DOHH2 (cell line): ENCODE data around the gene STEAP3.
A peak's percentile ranks its signal among the peaks of the same experiment; 100 is the strongest.

Experiments
- H3F3A ChIP-seq: fragments of 200-600 bp; sonication (generic), shearing (Covaris generic); 2 replicates; pipeline ENCODE4 v1.6.0; 2016; ENCODE audit warnings: antibody characterized with exemption, mild to moderate bottlenecking; ENCODE audit not compliant: control insufficient read depth, insufficient read depth
- H3K27ac ChIP-seq: fragments of 200-600 bp; sonication (generic); 2 replicates; pipeline ENCODE4 v1.5.1; 2014; ENCODE audit warnings: low read depth, mild to moderate bottlenecking, low read length, moderate library complexity
- H3K27me3 ChIP-seq: fragments of 200-600 bp; sonication (generic); 2 replicates; pipeline ENCODE4 v1.6.1; 2014; ENCODE audit warnings: mild to moderate bottlenecking, low read length, mixed read lengths; ENCODE audit not compliant: control insufficient read depth
- H3K36me3 ChIP-seq: fragments of 200-600 bp; sonication (generic); 2 replicates; pipeline ENCODE4 v1.6.1; 2014; ENCODE audit warnings: mild to moderate bottlenecking, low read length, moderate library complexity, mixed read lengths; ENCODE audit not compliant: control insufficient read depth
- H3K4me1 ChIP-seq: fragments of 200-600 bp; sonication (generic); 2 replicates; pipeline ENCODE4 v1.6.1; 2014; ENCODE audit warnings: mild to moderate bottlenecking, low read length, mixed read lengths; ENCODE audit not compliant: control insufficient read depth
- H3K4me2 ChIP-seq: fragments of 200-600 bp; sonication (generic); 2 replicates; pipeline ENCODE4 v1.6.0; 2014; ENCODE audit warnings: mild to moderate bottlenecking, low read length, moderate library complexity
- H3K4me3 ChIP-seq: fragments of 200-600 bp; sonication (generic); 2 replicates; pipeline ENCODE4 v1.5.1; 2014; ENCODE audit warnings: mild to moderate bottlenecking, low read length, mixed read lengths
- H3K79me2 ChIP-seq: fragments of 200-600 bp; sonication (generic); 2 replicates; pipeline ENCODE4 v1.6.1; 2014; ENCODE audit warnings: mild to moderate bottlenecking, low read length, mixed read lengths; ENCODE audit not compliant: control insufficient read depth
- H3K9me2 ChIP-seq: fragments of 200-600 bp; sonication (generic); replicated peaks from 2 replicates; pipeline ENCODE4 v1.6.1; 2014; ENCODE audit warnings: mild to moderate bottlenecking, low read length, mixed read lengths; ENCODE audit not compliant: control insufficient read depth
- H3K9me3 ChIP-seq: fragments of 200-600 bp; sonication (generic); 2 replicates; pipeline ENCODE4 v1.6.1; 2014; ENCODE audit warnings: antibody characterized with exemption, low read length, mixed read lengths; ENCODE audit not compliant: control insufficient read depth, insufficient read depth
- H4K20me1 ChIP-seq: fragments of 200-600 bp; sonication (generic); 2 replicates; pipeline ENCODE4 v1.6.0; 2014; ENCODE audit warnings: low read depth, mild to moderate bottlenecking, antibody characterized with exemption, low read length, moderate library complexity; ENCODE audit not compliant: control insufficient read depth, insufficient read depth
- EZH2phosphoT487 ChIP-seq: fragments of 200-600 bp; sonication (generic); IDR thresholded peaks from 2 replicates; pipeline ENCODE4 v1.6.1; 2017; ENCODE audit warnings: borderline replicate concordance, mild to moderate bottlenecking, antibody characterized with exemption, low read length, moderate library complexity, mixed read lengths
- TF ChIP-seq, protein P1 (sequence below): fragments of 200-600 bp; sonication (generic); IDR thresholded peaks from one replicate; pipeline ENCODE4 v1.5.1; 2014; ENCODE audit warnings: antibody characterized with exemption, mild to moderate bottlenecking, low read depth, low read length; ENCODE audit not compliant: poor library complexity, severe bottlenecking

STEAP3 gene

DNA sequence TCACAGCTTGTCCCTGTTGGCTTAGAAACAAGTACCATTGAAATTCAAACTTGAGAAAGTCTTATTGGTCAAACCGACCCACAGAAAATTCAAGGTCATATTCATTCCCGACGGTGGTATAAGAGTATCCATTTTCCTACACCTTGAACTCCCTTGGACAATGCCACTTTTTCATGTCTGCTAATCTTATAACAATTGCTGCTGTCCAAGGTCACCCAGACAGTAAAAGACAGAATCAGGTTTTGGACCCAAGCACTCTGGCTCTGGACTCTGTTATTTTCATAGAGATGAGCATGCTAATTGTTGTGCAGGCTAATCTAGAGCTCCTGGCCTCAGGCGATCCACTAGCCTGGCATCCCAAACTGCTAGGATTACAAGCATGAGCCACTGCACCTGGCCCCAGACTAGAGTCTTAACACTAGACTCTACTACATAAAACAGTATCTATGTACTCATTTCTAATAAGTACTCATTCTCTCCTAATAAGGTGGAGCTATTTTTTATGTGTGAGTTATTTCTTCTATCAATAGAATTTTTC lies 85.2 kb downstream of the STEAP3 start:
- no peaks in the 10 kb centered on the region for H4K20me1 ChIP-seq
- H3K9me2 ChIP-seq, result no peaks in the 10 kb centered on the region
- H3F3A ChIP-seq, result peaks cover 29% of the 10 kb centered on the region
- no peak overlapping the region for H3K27ac ChIP-seq
- no peaks in the 10 kb centered on the region for H3K27me3 ChIP-seq
- H3K79me2 ChIP-seq, result peaks cover 25% of the 10 kb centered on the region
- H3K4me1 ChIP-seq, result peaks cover 91% of the 10 kb centered on the region
- no peaks in the 10 kb centered on the region for H3K9me3 ChIP-seq
- H3K4me2 ChIP-seq, result peak overlapping the region; percentile 42
- no peaks in the 10 kb centered on the region for H3K36me3 ChIP-seq
- H3K4me3 ChIP-seq, result no peak overlapping the region
- TF ChIP-seq, protein P1, sequence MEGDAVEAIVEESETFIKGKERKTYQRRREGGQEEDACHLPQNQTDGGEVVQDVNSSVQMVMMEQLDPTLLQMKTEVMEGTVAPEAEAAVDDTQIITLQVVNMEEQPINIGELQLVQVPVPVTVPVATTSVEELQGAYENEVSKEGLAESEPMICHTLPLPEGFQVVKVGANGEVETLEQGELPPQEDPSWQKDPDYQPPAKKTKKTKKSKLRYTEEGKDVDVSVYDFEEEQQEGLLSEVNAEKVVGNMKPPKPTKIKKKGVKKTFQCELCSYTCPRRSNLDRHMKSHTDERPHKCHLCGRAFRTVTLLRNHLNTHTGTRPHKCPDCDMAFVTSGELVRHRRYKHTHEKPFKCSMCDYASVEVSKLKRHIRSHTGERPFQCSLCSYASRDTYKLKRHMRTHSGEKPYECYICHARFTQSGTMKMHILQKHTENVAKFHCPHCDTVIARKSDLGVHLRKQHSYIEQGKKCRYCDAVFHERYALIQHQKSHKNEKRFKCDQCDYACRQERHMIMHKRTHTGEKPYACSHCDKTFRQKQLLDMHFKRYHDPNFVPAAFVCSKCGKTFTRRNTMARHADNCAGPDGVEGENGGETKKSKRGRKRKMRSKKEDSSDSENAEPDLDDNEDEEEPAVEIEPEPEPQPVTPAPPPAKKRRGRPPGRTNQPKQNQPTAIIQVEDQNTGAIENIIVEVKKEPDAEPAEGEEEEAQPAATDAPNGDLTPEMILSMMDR, result no peak
- no peak for TF ChIP-seq EZH2phosphoT487

- H3K4me2 ChIP-seq, result peak overlapping the region; percentile 97
Observed at GRCh38 chr2:119311371-119311770, 87.7 kb downstream of the STEAP3 start.

GRCh38 chr2:119311831-119312230 lies 88.2 kb downstream of the STEAP3 start:
- H3K27me3 ChIP-seq, result no peaks in the 10 kb centered on the region
- H3K4me2 ChIP-seq, result peak overlapping the region; percentile 97
- H3K9me2 ChIP-seq, result no peaks in the 10 kb centered on the region
- peaks cover 84% of the 10 kb centered on the region for H3K4me1 ChIP-seq
- no peak for TF ChIP-seq EZH2phosphoT487
- TF ChIP-seq, protein P1, result no peak
- peaks cover 6% of the 10 kb centered on the region; the same call in 1 of the 2 replicates for H3K9me3 ChIP-seq
- H3K27ac ChIP-seq, result peak overlapping the region; percentile 96
- H4K20me1 ChIP-seq, result no peaks in the 10 kb centered on the region
- peak overlapping the region; percentile 85 for H3K4me3 ChIP-seq
- peaks cover 31% of the 10 kb centered on the region for H3F3A ChIP-seq
- peaks cover 14% of the 10 kb centered on the region for H3K79me2 ChIP-seq
- peaks cover 4% of the 10 kb centered on the region; the same call in 1 of the 2 replicates for H3K36me3 ChIP-seq

More at GRCh38 chr2:119311371-119311770, 87.7 kb downstream of the STEAP3 start:
- TF ChIP-seq EZH2phosphoT487, result no peak
- TF ChIP-seq, protein P1, result peak; percentile 72
- Histone ChIP-seq H3F3A (peaks cover 31% of the 10 kb centered on the region), H3K79me2 (peaks cover 14% of the 10 kb centered on the region), H3K4me1 (peaks cover 85% of the 10 kb centered on the region), H3K27ac (peak overlapping the region; percentile 96), H3K27me3 (no peaks in the 10 kb centered on the region), H3K9me3 (peaks cover 6% of the 10 kb centered on the region; the same call in 1 of the 2 replicates), H3K9me2 (no peaks in the 10 kb centered on the region), H3K36me3 (peaks cover 4% of the 10 kb centered on the region; the same call in 1 of the 2 replicates), H3K4me3 (peak overlapping the region; percentile 85), H4K20me1 (no peaks in the 10 kb centered on the region)
